NCI-H510A treated with DMSO at 0.1 percent for 48 hours (cell line): ENCODE data around the gene OR4D2.
"Not testable (repeated sequence)": the region's sequence is repeated elsewhere in the genome, so short reads cannot be mapped to it uniquely, and the experiment has no call there.

Experiments used
- DNase-seq: peaks from one replicate; lab custom pipeline; 2025; lab: John Stamatoyannopoulos, UW

Gene OR4D2

DNA sequence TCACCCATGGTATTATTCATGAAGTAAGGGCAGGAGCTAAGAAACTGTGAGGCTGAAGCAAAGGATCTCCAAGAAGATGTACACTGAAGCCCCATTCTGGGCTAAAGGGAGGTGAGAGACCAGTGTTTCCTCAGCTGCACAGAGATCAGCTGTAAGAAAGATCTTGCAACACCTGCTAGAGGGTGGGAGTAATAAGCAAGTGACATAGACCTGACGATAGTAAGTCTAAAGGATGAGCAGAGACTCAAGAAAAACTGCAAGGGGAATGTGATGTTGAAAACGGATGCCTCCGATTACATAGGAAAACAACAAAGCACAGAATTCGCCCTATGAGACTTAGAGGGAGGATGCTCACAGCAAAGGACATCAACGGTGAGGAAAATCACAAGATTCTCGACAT, at the start of gene OR4D2:
Gene OR4D2 (plus strand): TSS at position 301 of the 400 bp plus-strand sequence. CDS start 2,674 bp downstream, outside the sequence.
- DNase-seq, result no peak

- DNase-seq, result no peak
These were observed 49.4 kb upstream of the OR4D2 start for GRCh38 chr17:58117382-58117781.

GRCh38 chr17:58119491-58119890, 47.3 kb upstream of the OR4D2 start:
- DNase-seq, result no peak

GRCh38 chr17:58120195-58120822, 46.5 kb upstream of the OR4D2 start:
- DNase-seq, result no peak

GRCh38 chr17:58121925-58122324, 44.9 kb upstream of the OR4D2 start:
- DNase-seq, result peak; percentile 25

DNA sequence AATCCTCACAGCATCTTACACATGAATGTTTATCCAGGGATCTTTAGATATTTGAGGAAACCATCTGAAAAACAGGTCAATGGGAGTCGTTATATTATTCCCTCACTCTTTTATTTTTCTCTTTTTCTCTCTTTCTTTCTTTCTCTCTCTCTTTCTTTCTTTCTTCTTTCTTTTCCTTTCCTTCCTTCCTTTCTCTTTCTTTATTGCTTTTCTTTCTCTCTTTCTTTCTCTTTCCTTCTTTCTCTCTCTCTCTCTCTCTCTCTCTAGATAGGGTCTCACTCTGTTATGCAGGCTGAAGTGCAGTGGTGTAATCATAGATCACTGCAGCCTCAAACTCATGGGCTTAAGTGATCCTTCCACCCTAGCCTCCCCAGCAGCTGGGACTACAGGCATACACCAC, 38.9 kb upstream of the OR4D2 start:
- no peak for DNase-seq

DNA sequence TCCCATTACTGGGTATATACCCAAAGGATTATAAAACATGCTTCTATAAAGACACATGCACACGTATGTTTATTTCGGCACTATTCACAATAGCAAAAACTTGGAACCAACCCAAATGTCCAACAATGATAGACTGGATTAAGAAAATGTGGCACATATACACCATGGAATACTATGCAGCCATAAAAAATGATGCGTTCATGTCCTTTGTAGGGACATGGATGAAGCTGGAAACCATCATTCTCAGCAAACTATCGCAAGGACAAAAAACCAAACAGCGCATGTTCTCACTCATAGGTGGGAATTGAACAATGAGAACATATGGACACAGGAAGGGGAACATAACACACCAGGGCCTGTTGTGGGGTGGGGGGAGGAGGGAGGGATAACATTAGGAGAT, 34.1 kb upstream of the OR4D2 start:
- not testable (repeated sequence) for DNase-seq

DNA sequence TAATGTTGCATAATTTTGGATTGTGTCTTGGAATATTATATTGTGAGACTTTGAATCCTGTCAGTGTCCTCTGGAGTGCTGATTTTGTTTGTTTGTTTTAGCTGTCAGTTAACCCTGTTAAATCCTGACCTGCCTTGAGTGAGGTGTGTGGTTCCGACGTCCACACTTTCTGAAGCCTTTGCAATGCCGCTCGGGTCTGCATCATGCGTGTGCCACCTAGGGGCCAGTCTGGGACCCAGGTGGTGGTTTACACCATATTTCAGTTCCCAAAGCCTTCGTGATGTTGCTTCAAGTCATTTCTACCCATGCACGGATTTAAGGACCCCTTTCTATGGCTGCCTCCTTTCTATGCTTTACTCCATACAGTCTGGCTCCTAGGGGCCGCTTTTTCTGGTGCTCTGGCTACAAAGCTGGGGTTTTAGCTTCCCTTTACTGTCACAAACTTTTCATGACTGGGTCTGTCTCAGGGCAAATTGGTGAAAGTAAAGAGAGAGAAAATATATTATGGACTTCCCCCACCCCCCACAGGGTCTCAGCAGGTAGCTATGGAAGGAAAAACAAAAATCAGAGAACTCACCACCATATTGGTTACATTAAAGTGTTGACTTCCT, 30.0 kb upstream of the OR4D2 start:
- peak; percentile 3 for DNase-seq

GRCh38 chr17:58141505-58141904, 25.3 kb upstream of the OR4D2 start:
- DNase-seq, result no peak

DNA sequence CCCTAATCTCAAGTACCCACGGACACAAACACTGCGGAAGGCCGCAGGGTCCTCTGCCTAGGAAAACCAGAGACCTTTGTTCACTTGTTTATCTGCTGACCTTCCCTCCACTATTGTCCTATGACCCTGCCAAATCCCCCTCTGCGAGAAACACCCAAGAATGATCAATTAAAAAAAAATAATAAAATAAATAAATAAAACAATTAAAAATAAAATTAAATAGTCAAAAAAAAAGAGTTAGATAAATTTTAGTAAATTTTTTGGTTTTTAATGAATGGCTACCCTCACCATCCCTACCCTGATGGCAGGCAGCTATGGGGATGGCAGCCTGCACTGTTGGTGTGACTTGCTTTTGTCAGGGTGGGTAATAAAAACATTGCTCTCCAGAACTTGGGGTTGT, 23.4 kb upstream of the OR4D2 start:
- DNase-seq, result not testable (repeated sequence)

- DNase-seq, result no peak
These were observed 22.0 kb upstream of the OR4D2 start for GRCh38 chr17:58144801-58145200.

DNA sequence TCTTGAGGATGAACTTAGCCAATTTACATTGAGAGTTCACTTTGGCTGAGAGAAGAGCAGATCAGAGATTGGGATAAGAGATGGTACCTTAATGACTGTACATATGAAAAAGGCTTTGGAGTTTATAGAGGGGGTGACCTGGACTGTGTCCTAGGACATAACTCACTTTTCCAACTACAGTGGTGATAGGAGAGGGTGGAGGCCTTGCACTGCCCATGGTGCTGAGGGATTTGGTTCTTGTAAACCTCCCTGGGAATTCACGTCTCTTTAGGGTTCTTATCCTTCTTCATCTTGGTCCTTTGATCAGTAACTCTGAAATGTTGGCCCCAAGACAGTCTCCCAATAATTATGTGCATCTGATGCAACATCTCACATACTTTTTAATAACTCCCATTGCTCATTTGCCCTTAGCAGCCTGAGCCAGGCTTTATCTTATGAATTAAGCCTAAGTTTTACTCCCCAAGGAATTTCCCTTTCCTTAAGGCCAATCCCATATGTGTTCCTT, 18.8 kb upstream of the OR4D2 start, which contains the start of gene OR4D1:
Gene OR4D1 (plus strand): TSS at position 455 of the 505 bp plus-strand sequence. CDS start 6,770 bp downstream, outside the sequence.
- DNase-seq, result no peak

DNA sequence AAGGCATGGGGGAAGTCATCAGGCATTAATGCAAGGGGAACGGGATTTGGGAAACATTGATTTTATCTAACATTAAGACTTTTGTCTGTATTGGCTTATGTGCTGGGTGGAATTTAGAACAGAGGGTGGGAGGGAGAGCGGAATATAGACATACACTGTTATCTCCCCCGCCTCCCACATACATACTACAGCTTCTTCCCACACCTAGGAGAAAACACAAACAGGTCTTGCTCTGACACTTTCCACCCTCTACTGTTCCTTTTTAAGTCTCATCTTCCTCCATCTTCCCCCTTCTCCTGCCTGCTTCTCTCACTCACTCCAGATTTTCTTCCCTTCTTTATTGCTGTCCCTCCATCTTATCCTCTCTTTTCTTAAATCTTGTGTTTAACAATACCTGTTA, 18.2 kb upstream of the OR4D2 start:
- DNase-seq, result no peak

GRCh38 chr17:58150394-58150793, 16.4 kb upstream of the OR4D2 start:
- no peak for DNase-seq

DNA sequence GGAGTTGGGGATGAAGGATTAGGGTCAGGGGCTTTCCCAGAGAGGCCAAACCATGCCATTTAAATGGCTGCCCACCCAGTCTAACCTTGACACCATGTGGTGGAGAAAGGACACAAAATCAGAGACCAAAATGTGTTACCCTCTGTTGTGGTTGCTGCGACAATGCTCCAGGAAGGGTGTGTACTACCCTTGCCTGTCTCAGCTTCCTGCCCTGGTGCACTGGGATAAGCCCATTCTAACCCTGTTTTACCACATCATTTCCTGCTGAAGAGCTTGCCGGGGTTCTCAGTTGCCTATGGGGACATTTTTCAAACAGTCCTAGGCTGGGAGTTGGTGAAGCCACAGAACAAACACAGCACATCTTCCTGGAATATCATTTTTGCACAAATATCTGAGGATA, 13.7 kb upstream of the OR4D2 start:
- no peak for DNase-seq

DNA sequence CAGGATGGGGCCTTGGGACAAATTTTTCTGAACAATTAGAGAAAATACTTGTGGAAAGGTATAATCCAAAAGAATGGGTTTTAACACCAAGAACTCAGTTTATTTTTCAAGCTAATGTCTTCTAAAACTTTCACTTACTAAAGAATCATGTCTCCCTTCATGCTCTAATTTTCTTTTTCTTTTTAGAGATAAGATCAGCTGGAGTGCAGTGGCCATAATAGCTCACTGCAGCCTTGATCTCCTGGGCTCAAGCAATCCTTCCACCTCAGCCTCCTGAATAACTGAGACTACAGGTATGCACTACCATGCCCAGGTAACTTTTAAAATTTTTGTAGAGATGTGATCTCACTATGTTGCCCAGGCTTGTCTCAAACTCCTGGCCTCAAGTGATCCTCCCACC, 13.1 kb upstream of the OR4D2 start:
- no peak for DNase-seq

DNA sequence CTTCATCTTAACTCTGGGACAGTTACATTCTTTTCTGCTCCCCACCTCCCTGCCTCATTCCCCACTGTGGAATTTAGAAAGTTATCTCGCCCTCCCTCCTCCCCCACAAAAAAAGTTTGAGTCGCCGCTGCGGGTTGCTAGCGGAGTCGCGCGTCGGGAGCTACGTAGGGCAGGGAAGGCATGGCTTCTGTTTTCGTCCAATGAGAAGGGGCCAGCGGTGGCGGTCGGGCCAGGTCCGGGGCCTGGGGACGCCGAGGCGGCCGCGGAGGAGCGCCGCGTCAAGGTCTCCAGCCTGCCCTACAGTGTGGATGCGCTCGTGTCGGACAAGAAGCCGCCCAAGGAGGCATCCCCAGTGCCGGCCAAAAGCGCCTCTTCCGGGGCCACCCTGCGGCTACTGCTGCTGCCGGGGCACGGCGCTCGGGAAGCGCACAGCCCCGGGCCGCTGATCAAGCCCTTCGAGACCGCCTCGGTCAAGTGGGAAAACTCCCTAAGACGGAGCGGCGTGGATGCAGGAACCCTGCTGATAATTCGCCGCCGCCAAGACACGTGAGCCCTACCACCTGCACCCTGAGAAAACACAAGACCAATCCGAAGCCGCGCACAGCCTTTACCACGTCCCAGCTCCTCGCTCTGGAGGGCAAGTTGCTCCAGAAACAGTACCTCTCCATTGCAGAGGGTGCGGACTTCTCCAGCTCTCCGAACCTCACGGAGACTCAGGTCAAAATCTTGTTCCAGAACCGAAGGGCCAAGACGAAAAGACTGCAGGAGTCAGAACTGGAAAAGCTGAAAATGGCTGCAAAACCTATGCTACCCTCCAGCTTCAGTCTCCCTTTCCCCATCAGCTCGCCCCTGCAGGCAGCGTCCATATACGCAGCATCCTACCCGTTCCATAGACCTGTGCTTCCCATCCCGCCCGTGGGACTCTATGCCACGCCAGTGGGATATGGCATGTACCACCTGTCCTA, 9.7 kb upstream of the OR4D2 start:
- DNase-seq, result peak; percentile 75

- no peak for DNase-seq
These were observed 8.6 kb upstream of the OR4D2 start for GRCh38 chr17:58158181-58158580.

GRCh38 chr17:58161566-58161965, 5.2 kb upstream of the OR4D2 start:
- DNase-seq, result no peak

DNA sequence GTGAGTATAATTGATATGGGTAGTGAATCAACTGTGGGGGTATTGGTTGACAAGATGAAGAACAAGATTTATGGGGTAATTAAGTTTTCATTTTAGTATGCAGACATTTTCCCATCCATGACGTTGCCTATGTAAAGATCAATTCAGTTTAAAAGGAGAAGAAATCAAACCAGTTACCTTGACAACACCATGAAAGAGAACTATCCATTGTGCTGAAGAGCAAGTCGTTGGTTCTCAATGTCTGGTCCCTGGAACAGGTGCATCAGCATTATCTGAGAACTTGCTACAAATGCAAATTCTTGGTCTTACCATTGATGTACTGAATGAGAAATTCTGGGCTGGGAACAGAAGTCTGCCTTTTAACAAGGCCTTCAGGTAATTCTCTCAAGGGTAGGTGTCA, 801 bp upstream of the OR4D2 start:
- DNase-seq, result no peak

GRCh38 chr17:58170622-58171021, 3.8 kb downstream of the OR4D2 start:
- DNase-seq, result no peak

DNA sequence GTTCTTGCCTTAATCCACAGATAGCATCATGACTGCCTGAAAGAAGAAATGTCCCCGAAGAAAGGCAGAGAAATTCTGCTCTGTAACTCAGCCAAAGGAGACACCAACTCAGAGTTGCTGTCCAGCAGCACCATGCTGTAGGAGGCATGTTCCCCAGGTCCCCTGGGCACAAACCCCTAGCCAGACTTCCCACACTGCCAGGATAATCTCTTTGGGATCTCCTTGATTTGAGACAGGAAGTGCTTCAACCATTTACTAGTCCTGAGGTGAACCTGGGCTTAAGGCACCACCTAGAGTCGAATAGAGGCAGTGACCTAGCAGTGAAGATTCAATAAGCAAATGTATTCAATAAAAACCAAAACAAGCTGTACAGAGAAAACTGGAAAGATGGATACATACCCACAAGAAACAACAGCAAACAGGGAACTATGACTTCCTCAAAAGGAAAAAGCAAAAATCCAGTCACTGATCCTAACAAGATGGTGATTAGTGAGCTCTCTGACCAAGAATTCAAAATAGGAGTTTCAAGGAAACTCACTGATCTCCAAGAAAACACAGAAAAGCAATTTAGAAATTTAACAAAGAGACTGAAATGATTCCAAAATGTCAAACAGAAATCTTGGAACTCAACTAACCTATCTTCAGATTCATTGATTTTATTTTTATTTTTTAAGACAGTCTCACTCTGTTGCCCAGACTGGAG, 5.7 kb downstream of the OR4D2 start:
- DNase-seq, result peak; percentile 56
